HepG2 (cell line): ENCODE measurements around the gene CLDN4.

Experiments used
- CTCF ChIP-seq: sonication (generic); formaldehyde crosslinking; IDR thresholded peaks from 2 replicates; pipeline ENCODE4 v1.5.0; 2020; ENCODE audit warnings: mild to moderate bottlenecking, missing genetic modification reagents, moderate library complexity
- ELK4 ChIP-seq: sonication (generic); formaldehyde crosslinking; IDR thresholded peaks from 2 replicates; pipeline ENCODE4 v1.9.0; 2021; ENCODE audit warnings: missing genetic modification reagents, borderline replicate concordance
- U2AF1 ChIP-seq: fragments of 200-400 bp; formaldehyde crosslinking; optimal IDR thresholded peaks from 2 replicates; pipeline ENCODE3; 2017; ENCODE audit warnings: mild to moderate bottlenecking, low read depth, low read length

- TF ChIP-seq ELK4: no peak
- TF ChIP-seq U2AF1: no peak
- TF ChIP-seq CTCF (CRISPR knock-in tag): no peak
Observed at GRCh38 chr7:73882047-73882402, 51.2 kb downstream of the CLDN4 start.
